Islet of Langerhans (tissue), 1 donor: Measurements from ENCODE around the gene THYN1.

Experiments
- FAIRE-seq: peaks from one replicate; lab custom pipeline; 2011; peaks lifted over from hg19 to GRCh38; lab: Jason Lieb, UNC

The THYN1 gene

DNA sequence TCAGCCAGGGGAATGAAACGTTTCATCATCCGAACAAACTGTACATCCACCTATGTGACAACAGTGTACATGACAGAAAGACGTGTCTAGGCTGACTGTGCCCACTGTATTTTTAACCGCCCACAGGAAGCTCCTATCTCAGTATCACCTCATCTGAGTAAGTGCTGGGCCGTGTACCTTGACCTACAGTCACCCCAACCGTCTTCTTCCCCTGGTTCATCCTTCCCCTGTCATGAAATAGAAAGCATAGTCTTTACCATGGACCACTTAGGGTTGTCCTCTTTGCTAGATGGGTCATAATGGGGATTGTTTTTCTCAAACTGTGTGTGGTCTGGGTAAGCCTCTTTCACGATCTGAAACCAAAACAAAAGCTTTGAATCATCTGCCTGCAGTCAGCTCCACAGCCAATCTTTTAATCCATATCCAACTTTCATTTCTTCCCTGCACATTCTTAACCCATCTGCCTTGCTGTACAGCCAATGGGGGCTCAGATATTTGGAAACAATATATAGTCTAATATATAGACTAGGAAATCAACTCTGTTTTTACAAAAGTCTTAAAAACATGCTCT is 4.2 kb downstream of the THYN1 start:
- FAIRE-seq: no peak

DNA sequence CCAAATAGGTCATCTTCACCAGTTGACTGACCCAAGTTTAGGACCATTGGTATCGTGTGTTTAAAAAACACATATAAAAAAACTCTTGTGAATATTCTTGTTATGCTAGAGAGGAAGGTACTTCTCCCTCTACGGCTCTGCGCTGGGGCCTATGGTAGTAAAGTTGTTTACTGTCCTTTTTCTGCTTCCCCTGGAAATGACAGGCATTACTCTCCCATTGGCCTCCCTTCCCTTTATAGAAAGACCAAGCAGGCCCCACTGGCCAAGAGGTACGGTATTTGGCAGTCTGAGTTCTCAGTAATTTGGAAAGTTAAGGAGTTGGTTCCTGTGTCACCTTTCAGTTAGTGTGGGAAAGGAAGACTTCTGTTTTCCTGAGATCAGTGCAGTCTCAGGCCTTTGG is 6.5 kb downstream of the THYN1 start:
- no peak for FAIRE-seq

DNA sequence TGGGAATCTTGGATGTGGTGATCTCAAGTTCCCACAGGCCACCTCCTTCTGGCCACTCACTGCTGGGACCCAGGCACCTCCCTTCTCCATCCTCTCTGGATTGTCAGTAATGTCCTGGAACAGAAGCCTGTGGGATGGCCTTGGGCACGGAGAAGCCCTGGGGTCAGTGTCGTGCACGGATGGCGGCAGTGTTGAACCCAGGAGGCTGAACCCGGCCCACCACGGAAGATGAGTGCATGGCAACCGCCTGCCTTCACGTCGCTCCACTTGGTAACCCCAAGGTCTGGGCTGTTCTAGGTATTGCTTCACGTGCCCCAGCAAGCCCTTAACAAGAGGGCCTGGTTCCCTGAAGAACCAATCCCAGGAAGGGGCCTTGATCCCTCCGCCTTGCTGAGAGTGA is 7.1 kb downstream of the THYN1 start:
- FAIRE-seq: no peak

DNA sequence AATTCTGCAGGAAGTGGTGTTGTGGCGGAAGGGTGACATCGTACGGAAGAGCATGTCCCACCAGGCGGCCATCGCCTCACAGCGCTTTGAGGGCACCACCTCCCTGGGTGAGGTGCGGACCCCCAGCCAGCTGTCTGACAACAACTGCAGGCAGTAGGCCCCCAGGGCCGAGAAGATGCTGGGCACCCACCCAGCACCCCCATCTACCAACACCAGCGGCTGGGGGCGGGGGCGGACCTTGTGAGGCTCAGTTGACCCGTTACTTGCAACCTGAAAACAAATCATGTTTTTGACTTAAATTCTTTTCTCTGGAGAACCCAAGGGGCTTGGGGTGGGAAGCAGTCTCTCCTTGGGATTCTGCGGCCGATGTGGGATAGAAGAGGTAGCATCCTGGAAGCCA is 7.7 kb downstream of the THYN1 start:
- FAIRE-seq: no peak

DNA sequence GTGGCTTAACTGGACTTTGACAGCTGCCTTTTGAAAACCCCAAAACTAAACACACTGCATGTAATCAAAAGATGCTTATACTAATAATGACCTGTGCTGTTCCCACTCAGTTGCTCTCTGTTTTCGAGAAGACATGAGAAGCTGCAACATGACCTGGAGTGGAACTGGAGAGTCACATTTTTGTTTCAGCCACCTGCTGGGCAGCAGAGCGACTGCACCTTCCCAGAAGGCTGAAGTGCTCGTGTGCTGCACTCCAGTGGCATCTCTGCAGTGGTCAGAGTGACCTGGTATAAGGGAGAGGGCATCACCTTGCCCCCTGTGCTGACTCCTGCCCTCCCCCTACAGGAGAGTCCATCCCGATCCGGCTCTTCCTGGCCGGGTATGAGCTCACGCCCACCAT is 8.6 kb downstream of the THYN1 start:
- FAIRE-seq: peak; percentile 65

DNA sequence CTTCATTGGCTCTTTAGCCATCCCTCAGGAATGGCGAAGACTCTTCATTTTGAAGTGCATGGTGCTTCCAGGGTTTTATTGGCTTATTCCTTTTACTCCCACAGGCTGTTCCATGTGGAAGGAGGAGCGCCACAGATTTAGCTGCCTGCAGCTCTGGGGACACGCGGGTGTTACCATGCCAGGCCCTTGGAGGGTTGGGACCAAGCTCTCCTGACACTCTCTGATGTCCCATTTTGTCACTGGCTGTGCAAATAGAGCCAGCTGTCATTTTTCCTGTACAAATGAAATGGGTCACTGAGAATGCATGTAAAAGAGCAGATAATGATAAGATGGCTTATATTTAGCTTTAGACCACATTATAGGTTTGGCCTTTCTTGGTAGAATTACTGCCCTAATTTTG is 9.2 kb downstream of the THYN1 start:
- peak; percentile 90 for FAIRE-seq

DNA sequence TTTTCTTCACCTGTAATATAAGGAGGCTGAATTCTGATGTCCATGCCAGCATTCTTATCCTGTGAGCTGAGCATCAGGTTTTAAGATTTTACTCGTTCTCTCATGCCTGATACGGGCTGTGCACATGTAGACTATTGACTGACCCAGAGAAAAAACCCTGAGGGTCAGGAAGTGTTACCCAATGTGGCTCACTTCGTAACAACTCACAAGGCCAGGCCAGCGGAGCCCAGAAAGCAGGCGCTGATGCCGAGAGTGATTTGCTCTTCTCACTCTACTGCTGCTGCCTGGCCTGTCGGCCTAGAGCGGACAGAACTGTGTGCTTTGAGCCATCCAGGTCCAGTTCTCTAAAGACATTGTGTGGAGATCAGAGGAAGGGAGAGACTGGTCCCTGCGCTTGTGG is 10.8 kb downstream of the THYN1 start:
- no peak for FAIRE-seq

DNA sequence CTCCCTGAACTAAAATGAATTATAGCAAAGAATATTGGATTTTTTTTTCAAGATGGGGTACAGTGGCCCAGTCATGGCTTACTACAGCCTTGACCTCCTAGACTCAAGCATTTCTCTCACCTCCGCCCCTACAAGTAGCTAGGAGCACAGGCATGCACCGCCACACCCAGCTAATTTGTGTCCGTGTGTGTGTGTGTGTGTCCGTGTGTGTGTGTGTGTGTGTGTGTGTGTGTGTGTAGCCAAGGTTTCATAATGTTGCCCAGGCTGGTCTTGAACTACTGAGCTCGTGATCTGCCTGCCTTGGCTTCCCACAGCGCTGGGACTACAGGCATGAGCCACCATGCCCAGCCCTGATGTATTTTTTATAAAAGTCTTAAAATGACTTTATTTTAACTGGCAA is 12.6 kb downstream of the THYN1 start:
- no peak for FAIRE-seq

DNA sequence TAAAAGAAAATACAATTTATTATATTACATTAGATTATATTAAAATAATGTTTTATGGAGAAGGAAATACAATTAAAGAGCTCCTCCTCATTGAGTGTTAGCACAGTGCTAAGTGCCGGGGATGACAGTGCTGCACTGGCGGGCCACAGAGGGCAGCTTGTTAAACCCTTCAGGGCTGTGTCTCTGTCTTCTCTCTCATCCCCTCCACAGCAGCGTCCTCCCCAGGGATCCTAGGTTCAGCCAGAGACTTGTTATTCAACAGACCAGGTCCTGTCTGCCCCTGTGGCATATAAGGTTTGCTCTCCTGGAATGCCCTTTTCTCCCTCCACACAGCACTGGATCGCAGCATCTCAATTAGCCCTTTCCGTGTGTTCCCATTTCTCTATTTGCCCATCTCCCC is 14.2 kb downstream of the THYN1 start:
- FAIRE-seq: no peak

DNA sequence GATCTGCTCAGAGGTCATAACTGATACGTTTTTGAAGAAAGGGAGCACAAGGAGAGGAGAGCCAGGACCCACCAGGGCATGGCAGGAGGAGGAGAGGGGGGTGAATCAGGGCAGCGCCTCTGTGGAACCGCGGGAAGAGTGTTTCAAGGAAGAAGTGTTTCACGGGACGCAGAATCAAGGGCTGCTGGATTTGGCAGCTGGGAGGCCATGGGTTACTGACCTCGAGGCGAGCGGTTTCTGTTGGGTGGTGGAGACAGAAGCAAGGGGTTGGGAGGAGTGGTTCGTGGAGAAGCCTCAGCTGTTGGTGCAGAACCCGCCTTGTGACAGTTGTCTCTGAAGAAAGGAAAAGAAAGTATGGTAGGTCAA is 15.6 kb downstream of the THYN1 start:
- no peak for FAIRE-seq

DNA sequence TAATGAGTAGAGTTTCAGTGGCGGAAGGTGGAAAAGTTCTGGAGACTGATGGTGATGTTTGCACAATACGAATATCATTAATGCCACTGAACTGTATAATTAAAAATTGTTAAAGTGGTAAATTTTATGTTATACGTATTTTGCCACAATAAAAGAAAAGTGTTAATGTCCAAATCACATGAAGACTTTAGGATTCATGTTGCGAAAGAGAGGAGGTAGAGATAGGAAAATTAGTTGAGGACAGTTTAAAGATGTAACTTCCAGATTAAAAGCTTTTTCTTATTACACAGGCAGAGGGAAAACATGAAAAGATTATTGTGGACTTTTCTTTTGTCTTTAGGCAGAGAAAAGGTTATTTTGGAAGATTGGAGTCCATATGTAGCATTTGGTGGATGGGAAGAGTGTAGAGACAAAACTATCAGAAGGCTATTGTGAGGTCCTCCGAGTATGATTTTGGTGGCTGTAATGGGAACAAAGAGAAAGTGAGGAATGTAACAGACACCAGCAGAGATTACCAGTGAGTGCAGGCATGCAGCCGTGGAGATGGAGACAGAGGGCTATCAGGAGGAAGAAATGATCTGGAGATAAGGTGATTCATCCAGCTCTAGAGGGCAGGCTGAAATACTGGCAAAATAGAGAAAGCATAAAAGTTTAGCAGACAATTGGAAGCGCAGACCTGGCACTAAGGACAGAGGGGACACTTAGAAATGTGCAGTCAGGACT is 16.2 kb downstream of the THYN1 start:
- no peak for FAIRE-seq

DNA sequence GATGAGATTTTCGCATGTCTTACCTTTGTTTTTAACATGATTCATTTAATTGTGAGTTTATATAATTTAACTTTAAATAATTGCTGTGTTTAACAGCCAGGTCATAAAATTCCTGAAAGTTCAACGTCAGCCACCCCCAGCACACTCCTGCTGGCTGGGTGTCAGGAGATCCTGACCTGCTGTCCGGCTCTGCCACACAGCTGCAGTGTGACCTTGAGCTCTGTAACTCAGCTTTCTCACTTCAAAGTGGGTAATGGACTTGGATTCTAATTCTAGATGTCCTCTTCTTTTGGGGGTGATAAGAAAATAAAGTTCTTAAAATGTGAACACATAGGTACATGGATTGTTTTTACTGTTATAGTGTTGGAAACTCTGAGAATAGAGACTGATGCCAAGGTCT is 17.8 kb downstream of the THYN1 start:
- no peak for FAIRE-seq

DNA sequence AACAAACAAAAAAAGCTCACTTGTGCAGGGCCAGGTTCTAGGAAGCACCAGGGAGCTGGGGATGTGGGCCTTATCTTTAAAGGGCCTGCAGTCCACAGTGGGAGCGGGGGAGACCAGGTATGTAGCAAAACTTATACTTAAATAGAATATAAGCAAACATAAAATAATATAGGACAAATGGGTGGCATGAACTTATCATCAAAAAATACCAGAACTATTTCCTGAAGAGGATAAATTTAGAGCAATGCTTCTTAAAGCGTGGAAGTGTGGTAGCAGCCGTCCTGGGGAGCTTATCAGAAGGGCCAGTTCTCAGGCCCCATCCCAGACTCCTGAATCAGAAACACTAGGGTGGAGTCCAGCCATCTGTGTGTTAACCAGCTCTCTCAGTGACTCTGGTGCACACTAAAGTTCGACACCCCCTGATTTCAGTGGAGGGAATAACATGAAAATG is 19.4 kb downstream of the THYN1 start:
- FAIRE-seq: no peak

DNA sequence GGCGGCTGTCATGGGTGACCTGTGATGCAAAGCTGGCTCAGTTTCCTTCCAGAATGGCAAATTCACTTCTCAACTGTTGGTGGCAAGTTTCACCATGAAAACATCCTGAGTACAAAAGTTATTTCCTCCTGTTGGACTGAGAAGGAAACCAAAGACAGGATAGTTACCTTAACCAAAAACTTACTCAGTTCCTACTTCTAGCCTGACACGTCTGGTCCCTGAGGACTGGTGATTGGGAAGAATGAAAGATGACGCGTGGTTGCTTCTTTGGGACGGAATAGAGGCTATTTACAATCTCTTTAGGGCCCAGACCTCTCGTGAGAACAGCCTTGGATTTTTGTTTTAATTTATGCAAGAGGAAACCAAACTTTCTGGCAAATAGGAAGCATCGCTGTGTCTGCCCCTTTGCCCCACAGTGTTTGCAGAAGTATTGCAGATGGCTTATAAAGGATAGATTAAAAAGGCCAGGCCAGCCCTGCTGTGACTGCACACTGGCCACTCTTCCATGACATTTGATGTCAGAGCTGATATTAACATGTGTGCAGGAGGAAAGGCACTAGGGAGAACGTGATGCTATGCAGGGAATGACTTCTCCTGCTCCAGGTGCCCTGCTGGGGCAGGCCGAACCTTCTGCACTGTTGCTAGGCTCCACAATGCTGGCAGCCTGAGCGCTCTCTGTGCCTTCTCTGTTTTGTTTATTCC is 21.0 kb downstream of the THYN1 start:
- FAIRE-seq: no peak

DNA sequence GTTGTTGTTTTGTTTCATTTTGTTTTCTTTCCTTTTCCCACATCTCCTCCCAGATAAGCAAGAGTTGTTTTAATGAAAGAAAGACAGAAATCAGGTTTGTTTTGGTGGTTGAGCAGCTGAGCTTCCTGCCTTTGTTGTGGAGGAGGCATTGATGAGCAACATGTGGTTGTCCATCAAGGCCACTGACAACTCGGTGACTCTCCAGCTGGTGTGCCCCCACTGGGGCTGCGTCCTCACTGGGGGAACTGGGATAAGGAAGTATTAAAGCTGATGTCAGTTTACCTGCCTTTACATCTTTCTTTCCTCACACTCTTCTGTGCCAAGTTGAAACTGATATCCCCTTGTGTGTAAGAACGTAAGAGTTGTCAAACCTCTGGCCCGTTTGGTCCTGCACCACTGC is 22.8 kb downstream of the THYN1 start:
- no peak for FAIRE-seq

DNA sequence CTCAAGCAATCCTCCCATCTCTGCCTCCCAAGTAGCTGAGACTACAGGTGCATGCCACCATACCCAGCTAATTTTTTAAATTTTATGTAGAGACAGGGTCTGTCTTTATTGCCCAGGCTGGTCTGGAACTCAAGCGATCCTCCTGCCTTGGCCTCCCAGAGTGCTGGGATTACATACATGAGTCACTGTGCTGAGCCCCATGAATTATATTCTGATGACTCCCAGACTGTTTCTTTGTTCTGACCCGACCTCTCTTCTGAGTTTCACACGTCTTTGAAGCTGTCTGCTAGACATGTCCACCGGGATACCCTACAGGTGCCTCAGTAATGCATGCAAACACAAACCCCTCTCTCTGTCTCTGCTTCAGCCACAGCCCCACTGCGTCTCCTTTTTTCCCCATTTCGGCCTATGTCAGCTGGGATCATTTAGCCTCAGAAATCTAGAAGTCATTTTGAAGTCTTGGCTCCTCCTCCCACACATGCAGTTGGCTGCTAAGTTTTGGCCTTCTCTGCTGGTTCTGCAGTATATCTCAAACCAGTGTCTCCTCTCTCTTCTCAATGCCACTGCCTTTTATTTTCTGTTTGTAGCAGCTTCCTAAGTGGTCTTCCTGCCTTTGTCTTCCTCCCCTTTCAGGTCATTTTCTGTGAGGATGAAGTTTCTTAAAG is 23.9 kb downstream of the THYN1 start:
- no peak for FAIRE-seq

DNA sequence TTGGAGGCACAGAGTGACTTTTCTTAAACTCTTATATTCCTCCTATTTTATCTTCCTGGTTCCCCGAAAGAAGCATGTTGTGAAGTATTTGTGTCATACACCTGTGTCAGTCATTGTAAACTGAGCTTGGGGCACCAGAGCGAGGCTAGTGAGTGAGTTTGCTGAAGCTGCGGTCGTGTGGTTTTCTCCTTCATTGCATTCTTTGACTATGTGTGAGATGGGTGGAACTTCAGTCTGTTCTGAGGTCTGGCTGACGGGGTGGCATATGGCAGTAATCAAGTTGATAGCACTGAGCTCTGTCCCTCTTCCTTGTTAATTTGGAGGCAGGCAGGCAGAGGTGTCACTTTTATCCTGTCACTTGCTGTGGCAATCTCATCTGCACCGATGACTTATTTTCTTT is 24.5 kb downstream of the THYN1 start:
- FAIRE-seq: no peak

DNA sequence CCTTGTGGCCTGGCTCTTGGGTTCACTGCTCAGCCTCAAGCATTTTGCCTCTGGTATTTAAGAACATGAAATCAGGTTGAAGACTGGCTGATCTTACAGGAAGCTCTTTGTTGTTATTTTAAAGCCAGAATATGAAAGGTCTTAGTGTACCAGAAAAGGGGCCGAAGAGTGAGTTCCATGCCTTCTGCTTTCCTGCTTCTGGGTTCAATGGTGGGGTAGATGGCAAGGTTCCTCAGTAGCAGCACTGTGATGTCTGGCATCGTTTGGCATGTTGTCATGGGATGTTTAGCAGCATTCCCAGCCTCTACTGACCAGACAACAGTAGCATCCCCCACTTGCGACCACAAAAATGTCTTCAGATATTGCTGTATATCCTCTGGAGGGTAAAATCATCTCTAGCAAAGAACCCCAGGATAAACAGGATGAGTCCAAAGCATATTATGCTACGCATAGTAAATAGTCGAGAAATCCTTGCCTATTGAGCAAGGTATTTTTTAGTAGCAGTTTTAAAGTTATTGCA is 26.3 kb downstream of the THYN1 start:
- no peak for FAIRE-seq

DNA sequence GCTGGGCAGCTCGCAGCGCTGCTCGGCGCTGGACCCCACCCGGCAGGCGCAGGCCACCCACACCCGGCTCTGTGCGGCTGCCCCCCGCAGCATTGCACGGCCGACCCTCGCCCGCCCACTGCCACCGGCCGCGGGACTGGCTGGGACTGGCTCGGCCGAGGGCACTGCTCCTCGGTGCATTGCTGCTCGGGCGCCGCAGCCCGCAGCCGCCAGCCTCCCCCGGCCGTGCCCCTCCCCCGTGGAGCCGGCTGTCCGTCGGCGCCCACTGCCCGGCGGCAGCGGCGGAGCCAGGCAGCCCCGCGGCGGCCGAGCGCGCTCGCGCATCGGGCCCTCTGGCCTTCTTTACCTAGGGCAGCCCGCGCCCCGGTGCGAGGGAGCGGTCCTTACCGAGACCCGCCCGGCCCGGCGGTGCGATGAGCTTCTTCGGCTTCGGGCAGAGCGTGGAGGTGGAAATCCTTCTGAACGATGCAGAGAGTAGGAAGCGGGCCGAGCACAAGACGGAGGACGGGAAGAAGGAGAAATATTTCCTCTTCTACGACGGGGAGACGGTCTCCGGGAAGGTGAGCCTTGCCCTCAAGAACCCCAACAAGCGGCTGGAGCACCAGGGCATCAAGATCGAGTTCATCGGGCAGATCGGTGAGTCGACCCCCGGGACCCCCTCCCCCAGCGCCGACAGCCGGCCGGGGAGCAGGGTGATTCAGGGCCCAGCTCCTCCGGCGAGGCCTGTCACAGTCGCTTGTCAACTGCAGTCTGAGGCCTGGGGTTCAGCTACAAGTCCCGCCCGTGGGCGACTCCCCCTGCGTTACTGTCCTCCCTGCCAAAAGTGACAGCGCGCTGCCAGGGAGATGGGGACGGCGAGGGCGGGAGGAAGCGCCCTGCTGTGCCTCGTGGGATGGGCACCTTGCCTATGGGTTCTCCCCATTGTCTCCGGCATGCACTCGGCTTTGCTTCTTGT is 28.2 kb downstream of the THYN1 start:
- FAIRE-seq: no peak

DNA sequence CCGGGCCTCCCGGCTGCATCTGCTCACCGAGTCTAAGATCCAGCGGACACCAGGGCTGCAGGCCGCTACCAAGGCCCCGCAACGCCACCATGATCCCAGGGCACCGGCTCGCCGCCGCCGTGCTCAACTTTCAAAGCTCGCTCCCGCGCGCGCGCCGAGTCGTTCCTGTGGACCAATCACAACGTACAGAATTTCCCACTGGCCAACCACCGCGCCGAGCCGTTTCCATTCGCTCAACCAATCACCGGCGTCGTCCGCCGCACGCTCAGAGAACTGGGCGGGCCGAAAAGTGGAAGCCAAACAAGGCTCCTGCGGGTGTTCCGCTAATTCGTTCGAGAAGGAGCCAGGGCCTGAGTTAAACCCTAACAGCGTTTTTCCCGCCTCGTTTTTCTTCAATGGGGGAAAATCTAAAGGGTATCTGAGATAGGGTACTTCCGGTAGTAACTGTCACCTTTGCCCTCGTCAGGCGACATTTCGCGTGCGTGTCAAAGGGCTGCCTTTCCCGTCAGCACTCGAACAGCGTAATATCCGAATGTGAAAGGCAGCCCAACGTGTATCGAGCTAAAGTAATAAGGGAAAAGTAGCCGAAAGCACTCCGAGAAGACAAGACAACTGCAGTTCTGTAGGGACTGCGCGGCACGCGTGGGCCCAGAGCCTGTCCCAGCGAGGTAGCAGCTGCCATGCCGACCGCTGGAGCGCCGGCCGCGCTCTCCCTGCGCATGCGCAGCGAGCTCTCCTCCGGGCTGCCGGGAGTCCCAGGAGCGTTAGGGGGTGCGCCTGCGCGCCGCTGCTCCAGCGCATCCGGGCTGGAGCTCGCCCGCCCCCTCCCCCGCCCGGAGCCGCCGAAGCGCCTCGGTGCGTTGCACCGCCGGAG is 29.1 kb downstream of the THYN1 start, which contains the start of the genes NCAPD3 and VPS26B:
TSS of gene NCAPD3 (minus strand) at position 132 of the 874 bp plus-strand sequence. CDS start at position 91, 41 bp downstream.
TSS of gene VPS26B (plus strand) at position 836 of the 874 bp plus-strand sequence. CDS start 452 bp downstream, outside the sequence.
- no peak for FAIRE-seq

DNA sequence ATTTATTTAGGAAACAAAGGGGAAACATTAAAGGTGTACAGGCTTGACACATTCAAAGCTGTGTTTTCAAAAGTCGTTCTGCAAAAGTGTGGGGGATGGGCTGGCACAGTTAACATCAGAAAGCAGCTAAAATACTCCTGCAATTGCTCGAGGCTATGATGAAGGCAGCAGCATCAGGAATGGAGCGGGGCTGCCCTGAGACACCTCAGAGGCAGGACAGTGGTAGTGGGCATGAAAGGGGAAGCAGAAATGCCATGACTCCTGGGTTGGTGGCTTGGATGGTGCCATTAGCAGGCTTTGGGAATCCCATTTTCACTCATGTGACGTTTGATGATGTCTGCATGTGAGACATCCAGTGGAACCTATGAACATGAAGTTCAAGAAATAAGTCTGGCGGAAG is 30.0 kb downstream of the THYN1 start:
- FAIRE-seq: no peak
